Measurements from ENCODE around the gene SLAMF9.
"Not testable (repeated sequence)": the region's sequence is repeated elsewhere in the genome, so short reads cannot be mapped to it uniquely, and the experiment has no call there.

Gene SLAMF9

GRCh38 chr1:159916242-159917051 is 37.6 kb downstream of the SLAMF9 start:
- no peaks in the 10 kb centered on the region for H3K9me3 ChIP-seq
- peak overlapping the region; percentile 49; the same call in 1 of the 2 replicates for H3K27ac ChIP-seq
- H3K4me1 ChIP-seq: peaks cover 71% of the 10 kb centered on the region
- no peak overlapping the region for H3K9ac ChIP-seq
- no peak overlapping the region for H3K4me3 ChIP-seq
- no peak for TF ChIP-seq Cebpa-rat (IDR thresholded peaks at IDR 0.05)
- 0 out of 2 replicates have a peak overlapping the region, but pooled peaks have one; percentile 2 for H3K4me2 ChIP-seq
- peaks cover 61% of the 10 kb centered on the region for H3K36me3 ChIP-seq
- peaks cover 42% of the 10 kb centered on the region for H4K20me1 ChIP-seq
- no peaks in the 10 kb centered on the region for H3K27me3 ChIP-seq

DNA sequence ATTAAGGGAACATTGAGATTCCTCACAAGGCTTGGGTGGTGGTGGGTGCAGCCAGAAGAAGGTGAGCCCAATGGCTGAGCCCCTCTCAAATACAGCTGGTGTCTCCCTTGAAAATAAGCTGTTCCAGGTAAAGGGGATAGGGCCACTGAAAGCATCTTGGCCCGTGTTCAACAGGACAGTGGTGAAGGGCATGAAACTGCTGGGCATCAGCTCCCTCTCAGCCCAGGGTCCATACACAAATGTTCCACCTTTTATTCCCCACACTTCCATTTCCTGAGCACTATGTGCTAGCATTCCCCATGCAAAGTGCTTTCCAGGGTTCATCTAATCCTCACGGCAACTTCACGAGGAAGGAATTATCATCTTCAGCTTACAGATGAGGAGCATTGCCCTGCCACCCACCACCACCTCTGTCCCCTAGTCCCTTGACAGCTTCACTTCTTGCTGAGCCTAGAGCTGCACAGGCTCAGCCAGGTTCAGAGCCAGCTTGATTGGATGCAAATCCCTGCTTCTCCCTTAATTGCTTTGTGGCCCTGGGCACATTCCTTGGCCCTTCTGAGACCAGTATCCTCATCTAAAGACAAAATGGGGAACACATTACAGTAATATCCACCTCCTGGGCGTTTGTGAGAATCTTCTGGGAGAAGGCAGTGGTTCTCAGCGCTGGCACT is 38.3 kb downstream of the SLAMF9 start:
- peaks cover 34% of the 10 kb centered on the region for H4K20me1 ChIP-seq
- H3K9ac ChIP-seq: no peak overlapping the region
- no peak overlapping the region for H3K4me2 ChIP-seq
- no peak overlapping the region for H3K27ac ChIP-seq
- H3K4me1 ChIP-seq: peaks cover 71% of the 10 kb centered on the region
- no peak for TF ChIP-seq Cebpa-rat (IDR thresholded peaks at IDR 0.05)
- peaks cover 54% of the 10 kb centered on the region for H3K36me3 ChIP-seq
- no peaks in the 10 kb centered on the region for H3K27me3 ChIP-seq
- no peak overlapping the region for H3K4me3 ChIP-seq
- H3K9me3 ChIP-seq: no peaks in the 10 kb centered on the region

- H3K4me1 ChIP-seq: peaks cover 69% of the 10 kb centered on the region
These were observed 39.6 kb downstream of the SLAMF9 start for GRCh38 chr1:159914252-159915018.

GRCh38 chr1:159913451-159914192 is 40.4 kb downstream of the SLAMF9 start:
- no peak overlapping the region for H3K9ac ChIP-seq
- no peak overlapping the region for H3K4me3 ChIP-seq
- H3K36me3 ChIP-seq: peaks cover 33% of the 10 kb centered on the region
- H3K9me3 ChIP-seq: no peaks in the 10 kb centered on the region
- no peaks in the 10 kb centered on the region for H3K27me3 ChIP-seq
- H3K4me1 ChIP-seq: peaks cover 67% of the 10 kb centered on the region
- no peak overlapping the region for H3K27ac ChIP-seq
- H4K20me1 ChIP-seq: peaks cover 14% of the 10 kb centered on the region
- no peak overlapping the region for H3K4me2 ChIP-seq
- TF ChIP-seq Cebpa-rat (IDR thresholded peaks at IDR 0.05): no peak

More at GRCh38 chr1:159914252-159915018, 39.6 kb downstream of the SLAMF9 start:
- no peak for TF ChIP-seq Cebpa-rat (IDR thresholded peaks at IDR 0.05)
- no peak overlapping the region for H3K9ac ChIP-seq
- peaks cover 22% of the 10 kb centered on the region for H4K20me1 ChIP-seq
- H3K4me3 ChIP-seq: no peak overlapping the region
- H3K27ac ChIP-seq: no peak overlapping the region
- H3K36me3 ChIP-seq: peaks cover 41% of the 10 kb centered on the region
- no peaks in the 10 kb centered on the region for H3K9me3 ChIP-seq
- no peaks in the 10 kb centered on the region for H3K27me3 ChIP-seq
- no peak overlapping the region for H3K4me2 ChIP-seq

DNA sequence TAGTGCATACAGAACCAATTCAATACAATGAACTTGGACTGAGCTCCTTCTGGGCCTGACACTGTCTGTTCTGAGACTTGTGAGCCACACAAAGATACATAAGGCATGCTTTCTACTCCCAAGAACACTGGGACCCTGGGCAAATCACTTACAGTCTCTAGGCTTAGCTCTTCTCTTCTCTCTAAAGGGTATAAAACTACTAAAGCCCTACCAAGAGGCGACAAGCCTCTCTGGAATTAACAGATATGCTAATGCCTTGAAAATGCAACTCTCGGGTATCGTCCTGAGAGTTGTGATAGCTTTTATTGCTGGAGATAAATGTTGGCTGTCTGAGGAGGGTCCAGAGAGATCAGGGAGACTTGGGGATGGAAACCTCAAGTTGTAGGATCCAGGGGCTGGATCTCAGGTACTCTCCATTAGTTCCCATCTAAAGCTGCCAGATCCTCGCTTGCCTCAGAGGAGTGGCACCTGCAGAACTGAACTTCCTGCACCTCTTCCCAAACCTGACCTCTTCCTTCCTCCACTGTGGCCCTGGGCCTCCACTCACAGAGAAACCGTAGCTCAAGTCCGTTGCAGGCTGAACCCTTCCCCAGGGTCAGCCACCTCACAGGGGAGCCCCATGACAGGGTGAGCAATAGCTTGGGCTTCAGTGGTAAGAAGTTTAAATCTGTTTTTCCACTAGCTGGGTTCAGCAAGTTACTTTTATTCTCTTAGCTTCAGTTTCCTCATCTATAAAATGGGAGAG is 42.5 kb downstream of the SLAMF9 start:
- TF ChIP-seq Cebpa-rat (IDR thresholded peaks at IDR 0.05): no peak
- Histone ChIP-seq H3K4me1 (peaks cover 45% of the 10 kb centered on the region), H3K9me3 (no peaks in the 10 kb centered on the region), H3K27me3 (no peaks in the 10 kb centered on the region), H3K9ac (peak overlapping the region; percentile 37; the same call in 1 of the 2 replicates), H3K4me3 (no peak overlapping the region), H3K4me2 (peak overlapping the region; percentile 89), H4K20me1 (no peaks in the 10 kb centered on the region), H3K36me3 (peaks cover 12% of the 10 kb centered on the region), H3K27ac (peak overlapping the region; percentile 76)

DNA sequence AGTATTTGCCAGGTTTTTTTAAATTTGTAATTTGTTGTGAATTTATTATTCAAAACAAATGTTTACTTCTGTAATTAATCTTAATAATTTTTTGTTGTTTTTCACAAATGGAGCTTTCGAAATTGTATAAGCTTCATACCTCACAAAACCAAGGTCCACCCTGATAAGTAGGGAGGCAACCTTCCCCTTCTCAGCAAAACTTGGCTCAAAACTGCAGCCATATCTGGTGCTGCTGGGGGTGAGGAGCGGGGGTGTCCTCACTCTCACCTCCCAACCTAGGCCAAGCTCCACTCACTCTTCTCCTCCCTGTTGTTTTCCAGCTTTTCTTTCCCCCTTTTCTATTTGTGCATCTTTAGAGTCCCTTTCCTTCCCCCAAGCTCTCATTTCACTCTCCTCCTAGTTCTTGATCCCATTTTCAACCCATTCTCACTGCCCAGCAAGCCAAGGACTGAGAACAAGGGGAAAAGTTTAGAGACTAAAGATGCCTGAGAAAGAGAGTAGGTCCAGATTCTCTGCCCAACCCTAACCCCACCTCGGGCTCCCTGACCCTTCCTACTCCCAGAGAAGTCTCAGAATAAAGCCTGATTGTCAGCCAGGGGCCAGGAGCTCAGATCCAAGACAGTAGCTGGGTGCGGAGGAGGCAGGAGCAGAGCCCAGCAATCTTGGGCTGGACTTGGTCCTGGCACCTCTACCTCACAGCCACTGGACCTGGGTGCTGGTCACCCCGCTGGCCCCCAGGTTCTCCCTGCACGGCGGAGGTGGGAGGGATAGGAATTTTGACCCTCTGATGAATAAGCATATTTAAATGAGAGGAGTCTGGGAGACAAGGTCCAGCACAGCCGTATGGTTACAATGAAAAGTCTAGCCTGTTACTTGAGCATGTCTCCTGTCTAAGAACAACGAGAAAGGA is 45.8 kb downstream of the SLAMF9 start:
- Histone ChIP-seq H3K4me2 (no peak overlapping the region), H3K4me3 (no peak overlapping the region), H3K9ac (no peak overlapping the region), H3K27ac (no peak overlapping the region), H3K27me3 (no peaks in the 10 kb centered on the region), H3K9me3 (peaks cover 18% of the 10 kb centered on the region), H3K4me1 (peaks cover 40% of the 10 kb centered on the region), H3K36me3 (no peaks in the 10 kb centered on the region), H4K20me1 (no peaks in the 10 kb centered on the region)
- no peak for TF ChIP-seq Cebpa-rat (IDR thresholded peaks at IDR 0.05)

DNA sequence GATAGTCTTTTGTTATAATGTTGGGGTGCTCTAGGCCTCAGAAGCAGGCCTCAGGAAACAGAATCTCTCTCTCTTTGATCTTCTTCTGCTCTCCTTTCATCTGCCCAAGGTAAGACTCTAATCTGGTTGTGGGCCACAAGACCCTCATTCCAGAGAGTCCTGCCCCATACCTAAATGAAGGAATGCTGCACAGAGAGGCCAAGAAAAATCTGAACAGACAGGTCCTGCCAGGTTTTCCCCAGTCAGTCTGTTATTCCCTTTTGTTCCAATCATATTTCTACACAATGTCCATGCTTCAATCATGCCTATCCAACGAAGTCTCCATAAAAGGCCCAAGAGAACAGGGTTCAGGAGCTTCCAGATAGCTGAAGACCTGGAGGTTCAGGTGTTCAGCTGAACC is 47.1 kb downstream of the SLAMF9 start:
- Histone ChIP-seq H3K4me1 (peaks cover 29% of the 10 kb centered on the region), H3K4me3 (no peak overlapping the region), H3K27me3 (no peaks in the 10 kb centered on the region), H3K9me3 (peaks cover 21% of the 10 kb centered on the region), H4K20me1 (no peaks in the 10 kb centered on the region), H3K4me2 (no peak overlapping the region), H3K9ac (no peak overlapping the region), H3K27ac (no peak overlapping the region), H3K36me3 (no peaks in the 10 kb centered on the region)
- no peak for TF ChIP-seq Cebpa-rat (IDR thresholded peaks at IDR 0.05)

DNA sequence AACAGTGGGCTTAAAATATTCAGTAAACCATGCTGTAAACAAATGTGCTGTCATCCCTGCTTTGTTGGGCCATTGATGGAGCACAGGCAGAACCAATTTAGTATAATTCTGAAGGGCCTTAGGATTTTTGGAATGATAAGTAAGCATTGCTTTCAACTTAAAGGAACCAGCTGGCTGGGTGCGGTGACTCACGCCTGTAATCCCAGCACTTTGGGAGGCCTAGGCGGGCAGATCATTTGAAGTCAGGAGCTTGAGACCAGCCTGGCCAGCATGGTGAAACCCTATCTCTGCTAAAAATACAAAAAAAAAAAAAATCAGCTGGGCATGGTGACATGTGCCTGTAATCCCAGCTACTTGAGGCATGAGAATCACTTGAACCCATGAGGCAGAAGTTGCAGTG is 50.0 kb downstream of the SLAMF9 start:
- H3K9me3 ChIP-seq: peaks cover 21% of the 10 kb centered on the region
- not testable (repeated sequence) for H4K20me1 ChIP-seq, H3K27me3 ChIP-seq, H3K4me3 ChIP-seq, H3K4me1 ChIP-seq, H3K4me2 ChIP-seq, H3K27ac ChIP-seq, H3K9ac ChIP-seq, H3K36me3 ChIP-seq
